22Rv1 (cell line): ENCODE results near the gene F11.

Source experiments
- H3K27ac ChIP-seq: fragments of 450-650 bp; 2 replicates; pipeline ENCODE4 v1.5.1; 2017
- ZFX ChIP-seq: fragments of 450-650 bp; IDR thresholded peaks from 2 replicates; pipeline ENCODE4 v1.6.1; 2017; ENCODE audit warnings: antibody characterized with exemption, borderline replicate concordance
- TF ChIP-seq, protein P1 (sequence below): fragments of 450-650 bp; IDR thresholded peaks from 2 replicates; pipeline ENCODE4 v1.5.1; 2017; ENCODE audit warnings: mild to moderate bottlenecking

The F11 gene

GRCh38 chr4:186297013-186297645, 31.1 kb downstream of the F11 start:
- no peak overlapping the region for H3K27ac ChIP-seq
- TF ChIP-seq ZFX = no peak
- TF ChIP-seq, protein P1, sequence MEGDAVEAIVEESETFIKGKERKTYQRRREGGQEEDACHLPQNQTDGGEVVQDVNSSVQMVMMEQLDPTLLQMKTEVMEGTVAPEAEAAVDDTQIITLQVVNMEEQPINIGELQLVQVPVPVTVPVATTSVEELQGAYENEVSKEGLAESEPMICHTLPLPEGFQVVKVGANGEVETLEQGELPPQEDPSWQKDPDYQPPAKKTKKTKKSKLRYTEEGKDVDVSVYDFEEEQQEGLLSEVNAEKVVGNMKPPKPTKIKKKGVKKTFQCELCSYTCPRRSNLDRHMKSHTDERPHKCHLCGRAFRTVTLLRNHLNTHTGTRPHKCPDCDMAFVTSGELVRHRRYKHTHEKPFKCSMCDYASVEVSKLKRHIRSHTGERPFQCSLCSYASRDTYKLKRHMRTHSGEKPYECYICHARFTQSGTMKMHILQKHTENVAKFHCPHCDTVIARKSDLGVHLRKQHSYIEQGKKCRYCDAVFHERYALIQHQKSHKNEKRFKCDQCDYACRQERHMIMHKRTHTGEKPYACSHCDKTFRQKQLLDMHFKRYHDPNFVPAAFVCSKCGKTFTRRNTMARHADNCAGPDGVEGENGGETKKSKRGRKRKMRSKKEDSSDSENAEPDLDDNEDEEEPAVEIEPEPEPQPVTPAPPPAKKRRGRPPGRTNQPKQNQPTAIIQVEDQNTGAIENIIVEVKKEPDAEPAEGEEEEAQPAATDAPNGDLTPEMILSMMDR = peak; percentile 75

DNA sequence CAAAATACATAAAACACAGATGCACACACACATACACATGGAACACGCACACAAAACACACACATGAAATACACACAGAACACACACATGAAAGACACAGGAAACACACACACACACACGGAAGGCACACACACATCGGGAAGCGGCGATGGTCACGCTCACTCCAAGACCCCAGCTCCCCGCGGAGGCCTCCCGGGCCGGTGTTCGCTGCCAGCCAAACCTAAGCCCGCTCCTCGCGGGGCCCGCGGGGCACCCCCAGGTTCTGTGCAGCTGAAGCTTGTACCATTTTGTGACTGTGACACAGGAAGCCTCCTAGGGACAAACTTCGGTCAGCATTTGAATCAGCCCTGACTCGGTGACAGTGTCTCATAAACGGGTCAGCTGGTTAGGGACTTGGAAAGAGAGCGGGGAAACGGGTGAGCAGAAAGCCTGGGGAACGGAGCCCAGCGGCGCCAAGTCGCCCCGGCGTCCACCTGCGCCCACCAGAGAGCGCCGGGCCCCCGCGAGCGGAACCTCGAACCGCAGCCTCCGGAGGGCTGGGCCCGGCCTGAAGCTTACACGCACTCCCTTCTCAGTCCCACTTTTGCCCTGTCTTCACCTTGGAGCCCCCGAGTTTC, 32.1 kb downstream of the F11 start:
- no peak for TF ChIP-seq ZFX
- TF ChIP-seq, protein P1 = no peak
- no peak overlapping the region for H3K27ac ChIP-seq

- no peak overlapping the region for H3K27ac ChIP-seq
- TF ChIP-seq, protein P1 = no peak
- no peak for TF ChIP-seq ZFX
These were observed 33.3 kb downstream of the F11 start for GRCh38 chr4:186299291-186299690.

DNA sequence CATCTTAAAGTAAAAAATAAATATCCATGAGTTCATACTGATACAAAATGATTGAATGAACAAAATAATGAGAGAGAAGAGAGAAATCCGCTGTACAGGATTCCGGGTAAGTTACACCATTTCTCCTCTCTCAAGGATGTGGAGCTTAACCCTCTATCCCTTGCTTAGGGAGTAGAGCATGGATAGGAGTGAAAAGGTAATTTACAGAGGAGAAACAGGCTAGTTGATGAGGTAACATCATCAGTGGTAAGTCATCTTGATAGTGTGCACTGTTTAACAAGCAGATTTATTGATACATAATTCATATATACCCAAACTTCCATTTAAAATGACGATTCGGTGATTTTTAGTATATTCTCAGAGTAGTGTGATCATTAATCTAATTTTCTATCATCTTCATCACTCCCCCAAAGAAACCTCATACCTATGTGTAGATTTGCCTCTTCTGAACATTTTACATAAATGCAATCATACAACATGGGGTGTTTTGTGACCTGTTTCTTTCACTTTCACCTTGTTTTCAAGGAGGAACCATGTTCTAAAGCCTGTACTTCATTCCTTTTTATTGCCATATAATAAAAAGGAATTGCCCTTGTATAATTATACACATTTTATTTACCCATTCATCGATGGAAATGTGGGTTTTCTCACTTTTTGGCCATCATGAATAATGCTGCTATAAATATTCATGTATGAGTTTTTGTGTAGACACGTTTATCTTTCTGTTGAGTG, 34.8 kb downstream of the F11 start:
- TF ChIP-seq, protein P1 = no peak
- TF ChIP-seq ZFX = no peak
- H3K27ac ChIP-seq = no peak overlapping the region

DNA sequence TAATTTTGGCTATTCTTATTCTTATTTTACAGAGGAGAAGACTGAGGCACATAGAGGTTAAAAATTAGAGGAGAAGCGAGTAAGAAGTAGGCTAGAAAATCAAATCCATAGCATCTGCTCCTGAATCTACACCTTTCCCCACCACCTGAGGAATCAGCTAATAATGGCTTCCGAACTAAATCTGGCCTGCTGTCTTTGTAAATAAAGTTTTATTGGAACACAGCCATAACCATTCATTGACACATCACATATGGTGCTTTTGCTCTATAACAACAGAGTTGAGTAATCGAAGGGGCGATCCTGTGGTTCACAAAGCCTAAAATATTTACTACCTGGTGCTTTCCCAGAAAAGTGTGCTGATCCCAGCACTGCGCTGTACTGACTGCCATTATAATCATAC, 38.2 kb downstream of the F11 start:
- no peak overlapping the region for H3K27ac ChIP-seq
- TF ChIP-seq, protein P1 = no peak
- TF ChIP-seq ZFX = no peak

GRCh38 chr4:186304866-186305505, 39.0 kb downstream of the F11 start:
- no peak overlapping the region for H3K27ac ChIP-seq

More at GRCh38 chr4:186304866-186305505, 39.0 kb downstream of the F11 start:
- TF ChIP-seq ZFX = no peak
- TF ChIP-seq, protein P1 = no peak
